Endodermal cell (in vitro differentiated cells): ENCODE data around the gene CSNK1A1L. TPM values are rescaled to one million over a fixed set of nuclear protein-coding genes. Genes with fewer than 3 reads are reported as not detected.

Experiments used
- DNase-seq: peaks from one replicate; pipeline ENCODE4 v3.0.0-alpha.2; 2017
- H3K27ac ChIP-seq: 2 replicates; pipeline ENCODE4 v1.5.1; 2013; ENCODE audit warnings: mild to moderate bottlenecking, low read depth, low read length, moderate library complexity
- H3K27me3 ChIP-seq: 2 replicates; pipeline ENCODE4 v1.6.1; 2013; ENCODE audit warnings: mild to moderate bottlenecking, low read length, moderate library complexity; ENCODE audit not compliant: insufficient read depth, control insufficient read depth, poor library complexity, severe bottlenecking
- H3K36me3 ChIP-seq: 2 replicates; pipeline ENCODE4 v1.7.0; 2013; ENCODE audit warnings: mild to moderate bottlenecking, low read length, moderate library complexity; ENCODE audit not compliant: control insufficient read depth, insufficient read depth
- H3K4me1 ChIP-seq: one replicate; pipeline ENCODE4 v1.7.0; 2013; ENCODE audit warnings: low read length; ENCODE audit not compliant: control insufficient read depth, insufficient read depth
- H3K4me3 ChIP-seq: 2 replicates; pipeline ENCODE4 v1.5.1; 2013; ENCODE audit warnings: mild to moderate bottlenecking, low read length, moderate library complexity
- H3K9ac ChIP-seq: 2 replicates; pipeline ENCODE4 v1.6.1; 2013; ENCODE audit warnings: mild to moderate bottlenecking, low read length, moderate library complexity; ENCODE audit not compliant: poor library complexity, severe bottlenecking; ENCODE audit errors: extremely low read depth
- H3K9me3 ChIP-seq: 2 replicates; pipeline ENCODE4 v1.6.1; 2013; ENCODE audit warnings: mild to moderate bottlenecking, low read length, moderate library complexity; ENCODE audit not compliant: control insufficient read depth
- H3K27ac Mint-ChIP-seq: 2 replicates; pipeline ENCODE4 v1.8.0; 2020; ENCODE audit warnings: mixed read lengths
- H3K27me3 Mint-ChIP-seq: 2 replicates; pipeline ENCODE4 v1.8.0; 2021; ENCODE audit warnings: mild to moderate bottlenecking, mixed read lengths; ENCODE audit not compliant: insufficient read depth
- H3K36me3 Mint-ChIP-seq: 2 replicates; pipeline ENCODE4 v1.8.0; 2020; ENCODE audit warnings: low read depth, mixed read lengths
- H3K4me1 Mint-ChIP-seq: 2 replicates; pipeline ENCODE4 v1.8.0; 2020; ENCODE audit warnings: mixed read lengths
- H3K4me3 Mint-ChIP-seq: 2 replicates; pipeline ENCODE4 v1.8.0; 2020; ENCODE audit warnings: mild to moderate bottlenecking, moderate library complexity, mixed read lengths
- H3K9me3 Mint-ChIP-seq: 2 replicates; pipeline ENCODE4 v1.8.0; 2020; ENCODE audit warnings: mild to moderate bottlenecking, mixed read lengths
- WGBS, 2 experiments: methylation state at CpG; one replicate each; pipeline versions ENCODE4 v1.1.5 to v1.1.7; 2013; ENCODE audit warnings: missing lambda C conversion rate in 2 of 2, mixed read lengths in 1 of 2; ENCODE audit not compliant: insufficient coverage in 1 of 2, insufficient read length in 1 of 2; 5-methylcytosine and 5-hydroxymethylcytosine counted together
- total RNA-seq, 2 donors: library from RNA; stranded (reverse); fragmentation: NEBNext Ultra II Directional in 1 of 2; extraction: Animal tissue kit (Norgen Biotek cat#: 25700) in 1 of 2; gene quantifications; 2 replicates in 1 of 2; 3 replicates in 1 of 2; pipeline ENCODE4 v1.2.1, GENCODE V29; 2021
- TF ChIP-seq, protein P1 (sequence below): fragments of 200-600 bp; sonication (generic); conservative IDR thresholded peaks from 2 replicates; pipeline ENCODE4 v1.5.0; 2021; ENCODE audit warnings: antibody characterized with exemption, mild to moderate bottlenecking

Gene CSNK1A1L
- total RNA-seq, 2 donors from 2014 or later: not detected

GRCh38 chr13:37134411-37135041 is 29.1 kb upstream of the CSNK1A1L start:
- WGBS, 2 experiments: 87 to 90% methylated on average over 2 to 6 of the region's 6 CpGs
- H3K9ac ChIP-seq: no peak overlapping the region
- H3K27ac Mint-ChIP-seq: no peak overlapping the region
- H3K36me3 Mint-ChIP-seq: no peaks in the 10 kb centered on the region
- H3K9me3 ChIP-seq: no peaks in the 10 kb centered on the region
- H3K4me3 Mint-ChIP-seq: no peak overlapping the region
- DNase-seq: no peak
- H3K36me3 ChIP-seq: no peaks in the 10 kb centered on the region
- H3K4me3 ChIP-seq: no peak overlapping the region
- no peaks in the 10 kb centered on the region for H3K27me3 ChIP-seq
- H3K27me3 Mint-ChIP-seq: no peaks in the 10 kb centered on the region
- peaks cover 8% of the 10 kb centered on the region for H3K4me1 Mint-ChIP-seq
- H3K27ac ChIP-seq: no peak overlapping the region
- H3K4me1 ChIP-seq: no peaks in the 10 kb centered on the region
- peaks cover 3% of the 10 kb centered on the region for H3K9me3 Mint-ChIP-seq
- TF ChIP-seq, protein P1, sequence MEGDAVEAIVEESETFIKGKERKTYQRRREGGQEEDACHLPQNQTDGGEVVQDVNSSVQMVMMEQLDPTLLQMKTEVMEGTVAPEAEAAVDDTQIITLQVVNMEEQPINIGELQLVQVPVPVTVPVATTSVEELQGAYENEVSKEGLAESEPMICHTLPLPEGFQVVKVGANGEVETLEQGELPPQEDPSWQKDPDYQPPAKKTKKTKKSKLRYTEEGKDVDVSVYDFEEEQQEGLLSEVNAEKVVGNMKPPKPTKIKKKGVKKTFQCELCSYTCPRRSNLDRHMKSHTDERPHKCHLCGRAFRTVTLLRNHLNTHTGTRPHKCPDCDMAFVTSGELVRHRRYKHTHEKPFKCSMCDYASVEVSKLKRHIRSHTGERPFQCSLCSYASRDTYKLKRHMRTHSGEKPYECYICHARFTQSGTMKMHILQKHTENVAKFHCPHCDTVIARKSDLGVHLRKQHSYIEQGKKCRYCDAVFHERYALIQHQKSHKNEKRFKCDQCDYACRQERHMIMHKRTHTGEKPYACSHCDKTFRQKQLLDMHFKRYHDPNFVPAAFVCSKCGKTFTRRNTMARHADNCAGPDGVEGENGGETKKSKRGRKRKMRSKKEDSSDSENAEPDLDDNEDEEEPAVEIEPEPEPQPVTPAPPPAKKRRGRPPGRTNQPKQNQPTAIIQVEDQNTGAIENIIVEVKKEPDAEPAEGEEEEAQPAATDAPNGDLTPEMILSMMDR: no peak

DNA sequence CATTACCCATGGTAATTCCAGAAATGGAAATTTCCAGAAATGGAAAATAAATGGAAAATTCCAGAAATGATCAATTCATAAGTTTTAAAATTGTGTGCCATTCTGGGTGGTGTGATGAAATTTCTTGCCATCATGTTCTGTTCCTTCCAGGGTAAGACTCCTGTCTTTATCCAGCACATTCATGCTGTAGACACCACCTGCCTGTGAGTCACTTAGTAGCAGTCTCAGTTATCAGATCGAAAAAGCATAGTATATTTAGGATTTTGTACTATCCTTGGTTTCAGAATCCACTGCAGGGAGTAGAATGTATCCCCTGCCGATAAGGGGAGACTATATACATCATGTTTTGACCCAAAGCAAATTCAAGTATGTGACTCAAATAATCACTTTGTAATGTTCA is 26.7 kb upstream of the CSNK1A1L start:
- H3K4me3 Mint-ChIP-seq: no peak overlapping the region
- H3K27me3 Mint-ChIP-seq: no peaks in the 10 kb centered on the region
- Histone ChIP-seq H3K27me3 (no peaks in the 10 kb centered on the region), H3K4me3 (no peak overlapping the region), H3K36me3 (no peaks in the 10 kb centered on the region), H3K27ac (no peak overlapping the region), H3K4me1 (no peaks in the 10 kb centered on the region), H3K9ac (no peak overlapping the region), H3K9me3 (no peaks in the 10 kb centered on the region)
- no peaks in the 10 kb centered on the region for H3K36me3 Mint-ChIP-seq
- no peak for DNase-seq
- 95 to 100% methylated on average over 1 to 2 of the region's 2 CpGs for WGBS, 2 experiments
- TF ChIP-seq, protein P1: no peak
- no peaks in the 10 kb centered on the region for H3K9me3 Mint-ChIP-seq
- H3K4me1 Mint-ChIP-seq: peaks cover 15% of the 10 kb centered on the region
- no peak overlapping the region for H3K27ac Mint-ChIP-seq

DNA sequence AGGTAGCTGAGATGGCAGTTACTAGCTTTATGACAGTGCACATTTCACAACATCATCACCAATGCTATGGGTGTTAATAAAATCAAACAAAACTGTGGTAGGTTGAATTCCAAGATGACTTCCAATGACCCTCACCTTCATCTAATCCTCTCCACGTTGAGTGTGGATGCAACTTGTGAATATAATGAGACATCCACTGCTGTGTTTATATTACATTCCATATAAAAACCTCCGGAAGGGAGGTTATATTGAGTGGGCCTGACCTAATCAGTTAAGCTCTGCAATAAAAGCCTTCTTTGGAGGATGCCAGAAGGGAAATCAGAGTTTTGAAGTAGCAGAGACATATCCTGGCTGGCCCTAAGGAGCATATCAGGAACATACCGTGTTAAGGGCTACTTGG is 25.6 kb upstream of the CSNK1A1L start:
- no peak overlapping the region for H3K27ac Mint-ChIP-seq
- 98 to 100% methylated on average over 2 of the region's 3 CpGs for WGBS, 2 experiments

More for the DNA sequence above, 25.6 kb upstream of the CSNK1A1L start:
- Histone ChIP-seq H3K27ac (no peak overlapping the region), H3K4me3 (no peak overlapping the region), H3K27me3 (no peaks in the 10 kb centered on the region), H3K9me3 (no peaks in the 10 kb centered on the region), H3K36me3 (no peaks in the 10 kb centered on the region), H3K4me1 (no peaks in the 10 kb centered on the region), H3K9ac (no peak overlapping the region)
- TF ChIP-seq, protein P1: no peak
- Mint-ChIP-seq H3K27me3 (no peaks in the 10 kb centered on the region), H3K9me3 (no peaks in the 10 kb centered on the region), H3K36me3 (no peaks in the 10 kb centered on the region), H3K4me3 (no peak overlapping the region), H3K4me1 (peaks cover 18% of the 10 kb centered on the region)
- DNase-seq: no peak
